ENCODE measurements around the gene GPR27.

- TF ChIP-seq EZH2 (IDR thresholded peaks at IDR 0.05; ENCODE audit: borderline replicate concordance, low read length) (no peak), CTCF (conservative IDR thresholded peaks at IDR 0.05 in 1 of 2, IDR thresholded peaks at IDR 0.05 in 1 of 2; ENCODE audit: extremely low read depth in 1 of 2, insufficient read depth in 1 of 2, low read depth in 1 of 2, low read length in 2 of 2) (no peak)
Observed at GRCh38 chr3:71734881-71735280, 18.8 kb upstream of the GPR27 start.
